Measurements from ENCODE around the gene MYO3A. TPM values are rescaled to one million over a fixed set of nuclear protein-coding genes. Genes with fewer than 3 reads are reported as not detected.

MYO3A gene
- total and polyA plus RNA-seq, 2 experiments from 2014 or later, result 3.0 to 10.7 TPM

DNA sequence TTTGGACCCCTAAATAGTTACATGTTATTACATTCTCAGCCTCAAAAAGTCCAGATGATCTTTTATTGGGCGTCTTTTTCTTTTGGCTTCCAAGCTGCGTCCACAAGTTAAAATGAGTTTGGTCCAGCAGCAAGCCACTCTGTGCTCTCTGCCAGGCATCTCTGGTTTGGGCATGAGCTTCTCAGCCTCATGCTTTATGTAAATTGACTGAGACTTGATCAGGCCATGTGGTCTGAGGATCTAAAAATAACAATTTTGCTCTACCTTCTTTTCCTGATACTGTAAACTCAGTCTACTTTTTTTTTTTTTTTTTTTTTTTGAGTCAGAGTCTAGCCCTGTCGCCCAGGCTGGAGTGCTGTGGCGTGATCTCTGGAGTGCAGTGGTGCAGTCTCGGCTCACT is 298.1 kb downstream of the MYO3A start:
- Mint-ChIP-seq H3K27me3 (ENCODE audit: insufficient read depth, low read depth, poor library complexity) (no peaks in the 10 kb centered on the region), H3K4me1 (peaks cover 3% of the 10 kb centered on the region; the same call in 1 of the 3 replicates), H3K36me3 (ENCODE audit: low read depth) (no peaks in the 10 kb centered on the region), H3K27ac (no peak overlapping the region), H3K9me3 (no peaks in the 10 kb centered on the region), H3K4me3 (no peak overlapping the region)
- H3K9me2 ChIP-seq (ENCODE audit: insufficient read depth), result no peaks in the 10 kb centered on the region
- H3K27ac ChIP-seq (ENCODE audit: low read depth), result no peak overlapping the region
- no peak overlapping the region for H3K4me2 ChIP-seq
- no peaks in the 10 kb centered on the region for H3K36me3 ChIP-seq (ENCODE audit: insufficient read depth)
- H3K79me2 ChIP-seq (replicated peaks; ENCODE audit: insufficient read depth), result no peaks in the 10 kb centered on the region
- TF ChIP-seq EZH2 (IDR thresholded peaks at IDR 0.05; ENCODE audit: low read depth, unreplicated experiment), result no peak
- TF ChIP-seq, protein P1, sequence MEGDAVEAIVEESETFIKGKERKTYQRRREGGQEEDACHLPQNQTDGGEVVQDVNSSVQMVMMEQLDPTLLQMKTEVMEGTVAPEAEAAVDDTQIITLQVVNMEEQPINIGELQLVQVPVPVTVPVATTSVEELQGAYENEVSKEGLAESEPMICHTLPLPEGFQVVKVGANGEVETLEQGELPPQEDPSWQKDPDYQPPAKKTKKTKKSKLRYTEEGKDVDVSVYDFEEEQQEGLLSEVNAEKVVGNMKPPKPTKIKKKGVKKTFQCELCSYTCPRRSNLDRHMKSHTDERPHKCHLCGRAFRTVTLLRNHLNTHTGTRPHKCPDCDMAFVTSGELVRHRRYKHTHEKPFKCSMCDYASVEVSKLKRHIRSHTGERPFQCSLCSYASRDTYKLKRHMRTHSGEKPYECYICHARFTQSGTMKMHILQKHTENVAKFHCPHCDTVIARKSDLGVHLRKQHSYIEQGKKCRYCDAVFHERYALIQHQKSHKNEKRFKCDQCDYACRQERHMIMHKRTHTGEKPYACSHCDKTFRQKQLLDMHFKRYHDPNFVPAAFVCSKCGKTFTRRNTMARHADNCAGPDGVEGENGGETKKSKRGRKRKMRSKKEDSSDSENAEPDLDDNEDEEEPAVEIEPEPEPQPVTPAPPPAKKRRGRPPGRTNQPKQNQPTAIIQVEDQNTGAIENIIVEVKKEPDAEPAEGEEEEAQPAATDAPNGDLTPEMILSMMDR (conservative IDR thresholded peaks at IDR 0.05; ENCODE audit: low read depth in 2 of 2), result no peak
- no peaks in the 10 kb centered on the region for H3K27me3 ChIP-seq (ENCODE audit: insufficient read depth)
- no peak for ATAC-seq
- no peak overlapping the region for H2AFZ ChIP-seq
- no peaks in the 10 kb centered on the region for H3F3A ChIP-seq (replicated peaks; ENCODE audit: low read depth)
- no peak for DNase-seq (ENCODE audit: low spot score)
- no peak overlapping the region for H3K4me3 ChIP-seq
- no peaks in the 10 kb centered on the region; the same call in 1 of the 2 replicates for H3K4me1 ChIP-seq (ENCODE audit: insufficient read depth)
- no peaks in the 10 kb centered on the region for H4K20me1 ChIP-seq (replicated peaks; ENCODE audit: insufficient read depth)

DNA sequence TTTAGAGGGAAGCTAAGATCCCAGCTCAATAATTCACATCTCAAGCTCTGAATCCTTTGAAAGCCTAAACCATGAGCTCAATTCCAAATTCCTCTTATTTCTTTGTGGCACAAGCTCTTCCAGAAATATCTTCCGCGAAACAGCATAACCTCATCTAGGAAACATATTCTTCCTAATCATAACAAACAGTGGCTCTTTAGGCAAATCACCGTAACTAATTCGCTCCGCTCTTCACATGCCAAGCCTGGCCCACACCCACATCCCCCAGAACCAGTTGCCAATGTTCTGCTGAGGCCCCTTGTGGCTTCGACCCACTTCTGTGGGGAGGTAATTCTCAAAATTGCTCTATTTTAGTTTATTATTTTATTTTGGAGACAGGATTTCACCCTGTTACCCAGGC is 301.7 kb downstream of the MYO3A start:
- Histone ChIP-seq H3F3A (replicated peaks; ENCODE audit: low read depth) (no peaks in the 10 kb centered on the region), H3K79me2 (replicated peaks; ENCODE audit: insufficient read depth) (no peaks in the 10 kb centered on the region), H3K4me2 (no peak overlapping the region), H2AFZ (no peak overlapping the region), H3K9me2 (ENCODE audit: insufficient read depth) (no peaks in the 10 kb centered on the region), H3K27ac (ENCODE audit: low read depth) (no peak overlapping the region), H3K27me3 (ENCODE audit: insufficient read depth) (no peaks in the 10 kb centered on the region), H3K4me1 (ENCODE audit: insufficient read depth) (no peaks in the 10 kb centered on the region; the same call in 1 of the 2 replicates), H3K4me3 (no peak overlapping the region), H3K36me3 (ENCODE audit: insufficient read depth) (no peaks in the 10 kb centered on the region), H4K20me1 (replicated peaks; ENCODE audit: insufficient read depth) (no peaks in the 10 kb centered on the region)
- Mint-ChIP-seq H3K4me1 (peaks cover 3% of the 10 kb centered on the region; the same call in 1 of the 3 replicates), H3K9me3 (no peaks in the 10 kb centered on the region), H3K27ac (no peak overlapping the region), H3K27me3 (ENCODE audit: insufficient read depth, low read depth, poor library complexity) (no peaks in the 10 kb centered on the region), H3K4me3 (no peak overlapping the region), H3K36me3 (ENCODE audit: low read depth) (no peaks in the 10 kb centered on the region)
- ATAC-seq, result no peak
- no peak for DNase-seq (ENCODE audit: low spot score)
- TF ChIP-seq, protein P2, sequence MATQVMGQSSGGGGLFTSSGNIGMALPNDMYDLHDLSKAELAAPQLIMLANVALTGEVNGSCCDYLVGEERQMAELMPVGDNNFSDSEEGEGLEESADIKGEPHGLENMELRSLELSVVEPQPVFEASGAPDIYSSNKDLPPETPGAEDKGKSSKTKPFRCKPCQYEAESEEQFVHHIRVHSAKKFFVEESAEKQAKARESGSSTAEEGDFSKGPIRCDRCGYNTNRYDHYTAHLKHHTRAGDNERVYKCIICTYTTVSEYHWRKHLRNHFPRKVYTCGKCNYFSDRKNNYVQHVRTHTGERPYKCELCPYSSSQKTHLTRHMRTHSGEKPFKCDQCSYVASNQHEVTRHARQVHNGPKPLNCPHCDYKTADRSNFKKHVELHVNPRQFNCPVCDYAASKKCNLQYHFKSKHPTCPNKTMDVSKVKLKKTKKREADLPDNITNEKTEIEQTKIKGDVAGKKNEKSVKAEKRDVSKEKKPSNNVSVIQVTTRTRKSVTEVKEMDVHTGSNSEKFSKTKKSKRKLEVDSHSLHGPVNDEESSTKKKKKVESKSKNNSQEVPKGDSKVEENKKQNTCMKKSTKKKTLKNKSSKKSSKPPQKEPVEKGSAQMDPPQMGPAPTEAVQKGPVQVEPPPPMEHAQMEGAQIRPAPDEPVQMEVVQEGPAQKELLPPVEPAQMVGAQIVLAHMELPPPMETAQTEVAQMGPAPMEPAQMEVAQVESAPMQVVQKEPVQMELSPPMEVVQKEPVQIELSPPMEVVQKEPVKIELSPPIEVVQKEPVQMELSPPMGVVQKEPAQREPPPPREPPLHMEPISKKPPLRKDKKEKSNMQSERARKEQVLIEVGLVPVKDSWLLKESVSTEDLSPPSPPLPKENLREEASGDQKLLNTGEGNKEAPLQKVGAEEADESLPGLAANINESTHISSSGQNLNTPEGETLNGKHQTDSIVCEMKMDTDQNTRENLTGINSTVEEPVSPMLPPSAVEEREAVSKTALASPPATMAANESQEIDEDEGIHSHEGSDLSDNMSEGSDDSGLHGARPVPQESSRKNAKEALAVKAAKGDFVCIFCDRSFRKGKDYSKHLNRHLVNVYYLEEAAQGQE (IDR thresholded peaks at IDR 0.05; ENCODE audit: unreplicated experiment), result no peak
- no peak for TF ChIP-seq EZH2phosphoT487 (IDR thresholded peaks at IDR 0.05; ENCODE audit: unreplicated experiment)
- TF ChIP-seq, protein P1 (conservative IDR thresholded peaks at IDR 0.05; ENCODE audit: low read depth in 2 of 2), result no peak
- TF ChIP-seq EZH2 (IDR thresholded peaks at IDR 0.05; ENCODE audit: low read depth, unreplicated experiment), result no peak
- no peak for TF ChIP-seq ZNF331 (CRISPR knock-in tag; IDR thresholded peaks at IDR 0.05; ENCODE audit: low read depth)
- TF ChIP-seq JUNB (IDR thresholded peaks at IDR 0.05; ENCODE audit: unreplicated experiment), result no peak
- no peak for TF ChIP-seq POLR2AphosphoS5 (IDR thresholded peaks at IDR 0.05; ENCODE audit: low read depth)
- TF ChIP-seq, protein P3, sequence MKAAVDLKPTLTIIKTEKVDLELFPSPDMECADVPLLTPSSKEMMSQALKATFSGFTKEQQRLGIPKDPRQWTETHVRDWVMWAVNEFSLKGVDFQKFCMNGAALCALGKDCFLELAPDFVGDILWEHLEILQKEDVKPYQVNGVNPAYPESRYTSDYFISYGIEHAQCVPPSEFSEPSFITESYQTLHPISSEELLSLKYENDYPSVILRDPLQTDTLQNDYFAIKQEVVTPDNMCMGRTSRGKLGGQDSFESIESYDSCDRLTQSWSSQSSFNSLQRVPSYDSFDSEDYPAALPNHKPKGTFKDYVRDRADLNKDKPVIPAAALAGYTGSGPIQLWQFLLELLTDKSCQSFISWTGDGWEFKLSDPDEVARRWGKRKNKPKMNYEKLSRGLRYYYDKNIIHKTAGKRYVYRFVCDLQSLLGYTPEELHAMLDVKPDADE (IDR thresholded peaks at IDR 0.05), result no peak
- TF ChIP-seq NANOG (IDR thresholded peaks at IDR 0.05; ENCODE audit: borderline replicate concordance), result no peak
- TF ChIP-seq STAT1 (IDR thresholded peaks at IDR 0.05; ENCODE audit: unreplicated experiment), result no peak
